Erythroblast (primary cell): ENCODE data around the gene MTF2.

Experiments
- GATA1 ChIP-seq: IDR thresholded peaks from 2 replicates; pipeline ENCODE4 v1.6.1; 2011; ENCODE audit warnings: low read depth, mild to moderate bottlenecking, control low read depth, low read length, moderate library complexity
- POLR2A ChIP-seq: IDR thresholded peaks from 2 replicates; pipeline ENCODE4 v1.6.1; 2011; ENCODE audit warnings: mild to moderate bottlenecking, low read length

DNA sequence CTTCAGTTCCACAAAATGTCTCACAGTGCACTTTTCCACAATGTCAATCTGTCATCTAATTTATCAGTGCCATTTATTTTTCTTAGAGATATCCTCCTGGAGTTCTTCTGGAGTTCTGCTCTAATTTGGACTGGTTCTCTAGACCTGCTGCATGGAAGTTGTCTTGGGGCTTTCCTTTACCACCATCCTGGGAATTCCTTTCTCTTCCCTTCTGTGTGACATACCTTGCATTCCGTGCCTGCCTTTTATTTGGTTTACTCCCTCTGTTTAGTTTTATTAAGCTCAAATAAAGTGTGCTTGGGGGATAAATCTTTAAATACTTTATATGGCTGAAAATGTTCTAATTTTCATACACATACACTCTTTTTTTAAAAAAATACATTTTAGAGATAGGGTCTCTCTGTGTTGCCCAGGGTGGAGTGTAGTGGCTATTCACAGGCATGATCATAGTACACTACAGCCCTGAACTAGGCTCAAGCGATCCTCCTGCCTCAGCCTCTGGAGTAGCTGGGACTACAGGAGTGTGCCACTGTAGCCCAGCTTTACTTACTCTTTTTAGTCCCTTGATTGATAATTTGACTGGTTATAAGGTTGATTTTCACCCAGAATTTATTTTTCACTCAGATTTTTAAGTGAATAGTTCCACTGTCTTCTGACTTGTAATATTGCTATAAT, 14.4 kb downstream of the MTF2 start:
- TF ChIP-seq POLR2A = no peak
- no peak for TF ChIP-seq GATA1
